Chondrocyte (in vitro differentiated cells): ENCODE results near the gene MAPK10. TPM values are rescaled to one million over a fixed set of nuclear protein-coding genes. Genes with fewer than 3 reads are reported as not detected.

Source experiments
- DNase-seq: peaks from one replicate; pipeline ENCODE4 v3.0.0; 2021; ENCODE audit warnings: mixed read lengths, low spot score
- H3K27ac Mint-ChIP-seq: one replicate; pipeline ENCODE4 v1.8.0; 2021; ENCODE audit warnings: mild to moderate bottlenecking, moderate library complexity, mixed read lengths; ENCODE audit not compliant: unreplicated experiment
- H3K27me3 Mint-ChIP-seq: 2 replicates; pipeline ENCODE4 v1.8.0; 2021; ENCODE audit warnings: low read depth, mixed read lengths
- H3K36me3 Mint-ChIP-seq: 2 replicates; pipeline ENCODE4 v1.8.0; 2021; ENCODE audit warnings: low read depth, mixed read lengths
- H3K4me1 Mint-ChIP-seq: 2 replicates; pipeline ENCODE4 v1.8.0; 2021; ENCODE audit warnings: low read depth, mild to moderate bottlenecking, mixed read lengths
- H3K4me3 Mint-ChIP-seq: one replicate; pipeline ENCODE4 v1.8.0; 2021; ENCODE audit warnings: mild to moderate bottlenecking, moderate library complexity, mixed read lengths; ENCODE audit not compliant: unreplicated experiment
- H3K9me3 Mint-ChIP-seq: 2 replicates; pipeline ENCODE4 v1.8.0; 2021; ENCODE audit warnings: low read depth, mixed read lengths
- CTCF ChIP-seq: fragments of 200-600 bp; sonication (generic); IDR thresholded peaks from 2 replicates; pipeline ENCODE4 v1.5.0; 2021; ENCODE audit warnings: antibody characterized with exemption, mild to moderate bottlenecking, moderate library complexity
- total RNA-seq: library from RNA; stranded (reverse); gene quantifications from 3 replicates; pipeline ENCODE4 v1.2.1, GENCODE V29; 2021

Gene MAPK10
- total RNA-seq, 1 donor from 2014 or later = 14.1 TPM

GRCh38 chr4:86221002-86221401 is 138.9 kb downstream of the MAPK10 start:
- TF ChIP-seq CTCF = no peak
- Mint-ChIP-seq H3K4me3 (no peak overlapping the region), H3K27me3 (no peaks in the 10 kb centered on the region), H3K9me3 (peaks cover 6% of the 10 kb centered on the region), H3K27ac (no peak overlapping the region), H3K4me1 (peaks cover 9% of the 10 kb centered on the region), H3K36me3 (no peaks in the 10 kb centered on the region)
- no peak for DNase-seq

- Mint-ChIP-seq H3K27me3 (no peaks in the 10 kb centered on the region), H3K27ac (no peak overlapping the region), H3K36me3 (peaks cover under 1% of the 10 kb centered on the region), H3K4me1 (peaks cover 9% of the 10 kb centered on the region), H3K4me3 (no peak overlapping the region), H3K9me3 (peaks cover 8% of the 10 kb centered on the region)
- no peak for DNase-seq
- TF ChIP-seq CTCF = no peak
These were observed 139.7 kb downstream of the MAPK10 start for GRCh38 chr4:86220121-86220520.

- no peak for DNase-seq
- H3K27me3 Mint-ChIP-seq = no peaks in the 10 kb centered on the region
- TF ChIP-seq CTCF = no peak
- H3K36me3 Mint-ChIP-seq = peaks cover 8% of the 10 kb centered on the region
- H3K9me3 Mint-ChIP-seq = peaks cover 19% of the 10 kb centered on the region
- peaks cover 9% of the 10 kb centered on the region for H3K4me1 Mint-ChIP-seq
- no peak overlapping the region for H3K4me3 Mint-ChIP-seq
- no peak overlapping the region for H3K27ac Mint-ChIP-seq
These were observed 140.9 kb downstream of the MAPK10 start for GRCh38 chr4:86218746-86219473.

GRCh38 chr4:86203176-86203575 is 156.7 kb downstream of the MAPK10 start:
- Mint-ChIP-seq H3K4me1 (no peaks in the 10 kb centered on the region), H3K4me3 (no peak overlapping the region), H3K36me3 (peaks cover 2% of the 10 kb centered on the region), H3K27me3 (no peaks in the 10 kb centered on the region), H3K27ac (no peak overlapping the region), H3K9me3 (peaks cover 6% of the 10 kb centered on the region)
- TF ChIP-seq CTCF = no peak
- no peak for DNase-seq

- no peak for TF ChIP-seq CTCF
- peaks cover 23% of the 10 kb centered on the region for H3K9me3 Mint-ChIP-seq
- peaks cover 7% of the 10 kb centered on the region for H3K4me1 Mint-ChIP-seq
- H3K4me3 Mint-ChIP-seq = no peak overlapping the region
- no peaks in the 10 kb centered on the region for H3K27me3 Mint-ChIP-seq
- peaks cover 16% of the 10 kb centered on the region for H3K36me3 Mint-ChIP-seq
- no peak overlapping the region for H3K27ac Mint-ChIP-seq
- no peak for DNase-seq
These were observed 174.2 kb downstream of the MAPK10 start for GRCh38 chr4:86185659-86186058.
